Neural cell (in vitro differentiated cells): ENCODE measurements around the gene SLFNL1.

ENCODE experiments used
- EZH2 ChIP-seq: fragments of 200-600, 300-800 bp; shearing (Covaris generic), sonication (generic); IDR thresholded peaks from 2 replicates; pipeline ENCODE4 v1.6.1; 2014; ENCODE audit warnings: antibody characterized with exemption, low read length, borderline replicate concordance, mild to moderate bottlenecking; ENCODE audit not compliant: insufficient read depth, poor library complexity, severe bottlenecking
- SMC3 ChIP-seq: fragments of 450-650 bp; conservative IDR thresholded peaks from 2 replicates; pipeline ENCODE4 v1.6.1; 2014; ENCODE audit warnings: antibody characterized with exemption, mild to moderate bottlenecking, moderate library complexity; ENCODE audit not compliant: poor library complexity
- TF ChIP-seq, protein P1 (sequence below): fragments of 450-650 bp; IDR thresholded peaks from 2 replicates; pipeline ENCODE4 v1.5.1; 2014; ENCODE audit warnings: antibody characterized with exemption, mild to moderate bottlenecking, moderate library complexity; ENCODE audit not compliant: poor library complexity, severe bottlenecking

DNA sequence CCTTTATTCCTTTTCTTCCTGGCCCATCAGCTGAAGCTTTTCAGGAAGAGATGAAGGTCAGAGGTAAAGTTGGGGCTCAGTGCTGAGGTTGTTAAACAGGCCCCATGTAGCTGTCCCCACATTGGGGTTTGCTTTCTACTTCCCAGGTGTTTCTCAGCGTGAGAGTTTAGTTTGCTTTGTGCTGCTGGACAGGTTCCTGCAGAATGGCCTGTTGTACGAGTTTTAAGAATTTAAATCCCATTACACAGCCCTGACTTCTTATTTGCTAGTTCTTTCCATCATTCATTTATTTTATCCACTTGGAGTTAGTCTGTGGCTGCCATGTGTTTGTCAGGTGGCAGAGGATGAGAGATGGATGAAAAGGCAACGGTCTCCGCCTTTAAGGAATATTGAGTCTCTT, 22.9 kb downstream of the SLFNL1 start:
- no peak for TF ChIP-seq SMC3
- TF ChIP-seq, protein P1, sequence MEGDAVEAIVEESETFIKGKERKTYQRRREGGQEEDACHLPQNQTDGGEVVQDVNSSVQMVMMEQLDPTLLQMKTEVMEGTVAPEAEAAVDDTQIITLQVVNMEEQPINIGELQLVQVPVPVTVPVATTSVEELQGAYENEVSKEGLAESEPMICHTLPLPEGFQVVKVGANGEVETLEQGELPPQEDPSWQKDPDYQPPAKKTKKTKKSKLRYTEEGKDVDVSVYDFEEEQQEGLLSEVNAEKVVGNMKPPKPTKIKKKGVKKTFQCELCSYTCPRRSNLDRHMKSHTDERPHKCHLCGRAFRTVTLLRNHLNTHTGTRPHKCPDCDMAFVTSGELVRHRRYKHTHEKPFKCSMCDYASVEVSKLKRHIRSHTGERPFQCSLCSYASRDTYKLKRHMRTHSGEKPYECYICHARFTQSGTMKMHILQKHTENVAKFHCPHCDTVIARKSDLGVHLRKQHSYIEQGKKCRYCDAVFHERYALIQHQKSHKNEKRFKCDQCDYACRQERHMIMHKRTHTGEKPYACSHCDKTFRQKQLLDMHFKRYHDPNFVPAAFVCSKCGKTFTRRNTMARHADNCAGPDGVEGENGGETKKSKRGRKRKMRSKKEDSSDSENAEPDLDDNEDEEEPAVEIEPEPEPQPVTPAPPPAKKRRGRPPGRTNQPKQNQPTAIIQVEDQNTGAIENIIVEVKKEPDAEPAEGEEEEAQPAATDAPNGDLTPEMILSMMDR, result no peak
- no peak for TF ChIP-seq EZH2
